T-helper 1 cell (primary cell): ENCODE measurements around the gene MCTP1.

Source experiments
- DNase-seq, 5 donors: peaks; one replicate each; pipeline ENCODE4 v3.0.0-alpha.2; 2012 to 2020

MCTP1 gene

GRCh38 chr5:94690778-94691177 is 594.1 kb downstream of the MCTP1 start:
- DNase-seq: no peak

- no peak for DNase-seq
These were observed 595.0 kb downstream of the MCTP1 start for GRCh38 chr5:94689908-94690307.

GRCh38 chr5:94682814-94683520 is 601.9 kb downstream of the MCTP1 start:
- no peak for DNase-seq

- no peak for DNase-seq
These were observed 608.8 kb downstream of the MCTP1 start for GRCh38 chr5:94675965-94676618.

- DNase-seq: no peak
These were observed 610.2 kb downstream of the MCTP1 start for GRCh38 chr5:94674490-94675382.

GRCh38 chr5:94672746-94673145 is 612.1 kb downstream of the MCTP1 start:
- no peak for DNase-seq

- no peak for DNase-seq
These were observed 614.2 kb downstream of the MCTP1 start for GRCh38 chr5:94670726-94671125.

GRCh38 chr5:94667937-94668336 is 617.0 kb downstream of the MCTP1 start:
- no peak for DNase-seq

GRCh38 chr5:94661086-94661485 is 623.8 kb downstream of the MCTP1 start:
- no peak for DNase-seq

GRCh38 chr5:94660506-94660905 is 624.4 kb downstream of the MCTP1 start:
- DNase-seq: no peak

- DNase-seq: no peak
These were observed 626.6 kb downstream of the MCTP1 start for GRCh38 chr5:94658272-94658671.
